ENCODE results near the gene FAN1.

The FAN1 gene

GRCh38 chr15:30974112-30974511, 70.4 kb downstream of the FAN1 start:
- no peak for TF ChIP-seq ZFX (IDR thresholded peaks at IDR 0.05; ENCODE audit: borderline replicate concordance)
- TF ChIP-seq, protein P1, sequence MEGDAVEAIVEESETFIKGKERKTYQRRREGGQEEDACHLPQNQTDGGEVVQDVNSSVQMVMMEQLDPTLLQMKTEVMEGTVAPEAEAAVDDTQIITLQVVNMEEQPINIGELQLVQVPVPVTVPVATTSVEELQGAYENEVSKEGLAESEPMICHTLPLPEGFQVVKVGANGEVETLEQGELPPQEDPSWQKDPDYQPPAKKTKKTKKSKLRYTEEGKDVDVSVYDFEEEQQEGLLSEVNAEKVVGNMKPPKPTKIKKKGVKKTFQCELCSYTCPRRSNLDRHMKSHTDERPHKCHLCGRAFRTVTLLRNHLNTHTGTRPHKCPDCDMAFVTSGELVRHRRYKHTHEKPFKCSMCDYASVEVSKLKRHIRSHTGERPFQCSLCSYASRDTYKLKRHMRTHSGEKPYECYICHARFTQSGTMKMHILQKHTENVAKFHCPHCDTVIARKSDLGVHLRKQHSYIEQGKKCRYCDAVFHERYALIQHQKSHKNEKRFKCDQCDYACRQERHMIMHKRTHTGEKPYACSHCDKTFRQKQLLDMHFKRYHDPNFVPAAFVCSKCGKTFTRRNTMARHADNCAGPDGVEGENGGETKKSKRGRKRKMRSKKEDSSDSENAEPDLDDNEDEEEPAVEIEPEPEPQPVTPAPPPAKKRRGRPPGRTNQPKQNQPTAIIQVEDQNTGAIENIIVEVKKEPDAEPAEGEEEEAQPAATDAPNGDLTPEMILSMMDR (IDR thresholded peaks at IDR 0.05) = no peak
- no peak overlapping the region for H3K27ac ChIP-seq

GRCh38 chr15:30978328-30978727, 74.6 kb downstream of the FAN1 start:
- H3K27ac ChIP-seq = no peak overlapping the region
- TF ChIP-seq, protein P1 (IDR thresholded peaks at IDR 0.05) = no peak
- TF ChIP-seq ZFX (IDR thresholded peaks at IDR 0.05; ENCODE audit: borderline replicate concordance) = no peak

- H3K27ac ChIP-seq = no peak overlapping the region
- TF ChIP-seq ZFX (IDR thresholded peaks at IDR 0.05; ENCODE audit: borderline replicate concordance) = no peak
- TF ChIP-seq, protein P1 (IDR thresholded peaks at IDR 0.05) = no peak
Measured at GRCh38 chr15:30979457-30979856, 75.7 kb downstream of the FAN1 start.

DNA sequence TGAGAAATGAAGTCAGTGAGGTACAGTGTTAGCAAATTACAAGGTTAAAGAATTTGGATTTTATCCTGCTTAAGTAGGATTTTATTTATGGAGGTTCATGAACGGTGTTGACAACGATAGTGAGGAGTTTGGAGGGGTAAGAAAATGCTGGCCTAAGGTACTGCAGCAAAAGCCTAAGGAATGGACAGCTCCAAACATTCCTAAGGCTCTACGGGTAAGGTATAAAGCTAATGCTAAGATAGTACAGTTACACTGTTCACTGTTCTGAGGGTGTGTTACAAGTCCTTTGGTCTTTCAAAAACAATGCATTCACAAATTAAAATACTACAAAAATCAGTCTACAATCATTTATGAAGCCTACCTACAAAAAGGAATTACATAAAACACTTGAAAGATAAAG, 80.4 kb downstream of the FAN1 start:
- H3K27ac ChIP-seq = no peak overlapping the region
- no peak for TF ChIP-seq ZFX (IDR thresholded peaks at IDR 0.05; ENCODE audit: borderline replicate concordance)
- TF ChIP-seq, protein P1 (IDR thresholded peaks at IDR 0.05) = no peak

- no peak overlapping the region for H3K27ac ChIP-seq
- TF ChIP-seq, protein P1 (IDR thresholded peaks at IDR 0.05) = no peak
- no peak for TF ChIP-seq ZFX (IDR thresholded peaks at IDR 0.05; ENCODE audit: borderline replicate concordance)
Measured at GRCh38 chr15:30984542-30984941, 80.8 kb downstream of the FAN1 start.

DNA sequence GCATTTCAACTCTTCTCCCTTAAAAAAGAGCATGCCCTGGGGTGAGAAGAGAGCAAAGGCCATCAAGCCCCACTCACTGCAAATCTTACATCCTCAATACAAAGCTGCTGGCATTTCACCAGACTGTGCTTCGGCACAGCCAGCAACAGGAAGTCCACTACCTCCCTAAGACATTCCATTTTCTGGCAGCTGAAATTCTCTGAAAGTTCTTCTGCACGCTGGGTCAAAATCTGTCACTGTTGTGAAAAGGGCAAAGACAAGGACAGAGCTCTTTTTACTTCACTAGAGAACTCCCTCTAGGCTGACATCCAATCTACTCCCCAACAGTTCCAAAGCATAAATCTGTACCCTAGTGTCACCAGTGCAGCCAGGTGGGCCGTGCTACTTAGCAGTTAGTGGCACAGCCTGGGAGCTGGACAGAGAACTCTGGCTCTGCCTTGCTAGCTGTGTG, 81.4 kb downstream of the FAN1 start:
- no peak for TF ChIP-seq ZFX (IDR thresholded peaks at IDR 0.05; ENCODE audit: borderline replicate concordance)
- TF ChIP-seq, protein P1 (IDR thresholded peaks at IDR 0.05) = no peak
- no peak overlapping the region for H3K27ac ChIP-seq

DNA sequence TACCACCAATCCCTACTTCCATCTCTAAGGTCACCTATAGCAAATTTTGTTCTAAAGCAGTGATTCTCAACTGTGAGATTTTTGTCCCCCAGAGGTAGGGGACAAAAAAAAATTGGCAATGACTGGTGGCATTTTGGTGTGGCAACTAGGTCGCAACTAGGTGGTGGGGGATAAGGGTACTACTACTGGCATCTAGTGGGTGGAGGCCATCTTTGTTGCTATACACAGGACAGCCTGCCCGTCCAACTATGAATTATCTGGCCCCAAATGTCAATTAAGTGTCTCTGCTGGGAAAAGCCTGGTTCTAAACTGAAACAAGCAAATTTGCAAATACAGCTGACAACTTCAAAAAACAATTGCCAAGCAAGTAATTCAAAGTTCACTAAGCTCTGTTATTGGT, 86.3 kb downstream of the FAN1 start:
- TF ChIP-seq ZFX (IDR thresholded peaks at IDR 0.05; ENCODE audit: borderline replicate concordance) = no peak
- TF ChIP-seq, protein P1 (IDR thresholded peaks at IDR 0.05) = no peak
- peak overlapping the region; percentile 69; the same call in 1 of the 2 replicates for H3K27ac ChIP-seq

Measured in 22Rv1 (cell line).